HG02938 (cell line): ENCODE data around the gene TAF1C.
"Not testable (repeated sequence)": the region's sequence is repeated elsewhere in the genome, so short reads cannot be mapped to it uniquely, and the experiment has no call there.

Experiments used
- ATAC-seq: cut with Tn5 transposase; IDR thresholded peaks from one replicate; pipeline ENCODE4 v1.9.1; 2021; ENCODE audit warnings: mild to moderate bottlenecking, moderate library complexity; ENCODE audit not compliant: unreplicated experiment

Gene TAF1C

GRCh38 chr16:84186685-84187437, at the start of gene TAF1C:
Gene TAF1C (minus strand): TSS chr16:84187057. CDS start chr16:84184988, 2,069 bp downstream.
- peak; percentile 89 for ATAC-seq

GRCh38 chr16:84234321-84235241, 47.7 kb upstream of the TAF1C start:
- no peak for ATAC-seq

- ATAC-seq, result no peak
These were observed 46.9 kb upstream of the TAF1C start for GRCh38 chr16:84233748-84234147.

GRCh38 chr16:84232969-84233368, 46.1 kb upstream of the TAF1C start:
- ATAC-seq, result no peak

GRCh38 chr16:84232060-84232459, 45.2 kb upstream of the TAF1C start:
- ATAC-seq, result no peak

GRCh38 chr16:84229471-84229870, 42.6 kb upstream of the TAF1C start:
- ATAC-seq, result no peak

GRCh38 chr16:84228256-84228838, 41.5 kb upstream of the TAF1C start:
- ATAC-seq, result no peak

GRCh38 chr16:84227548-84227947, 40.7 kb upstream of the TAF1C start:
- no peak for ATAC-seq

GRCh38 chr16:84226026-84226425, 39.2 kb upstream of the TAF1C start:
- ATAC-seq, result no peak

- no peak for ATAC-seq
These were observed 38.7 kb upstream of the TAF1C start for GRCh38 chr16:84225571-84225970.

GRCh38 chr16:84225126-84225525, 38.3 kb upstream of the TAF1C start:
- no peak for ATAC-seq

GRCh38 chr16:84224554-84224953, 37.7 kb upstream of the TAF1C start:
- ATAC-seq, result no peak

GRCh38 chr16:84223456-84223855, 36.6 kb upstream of the TAF1C start:
- ATAC-seq, result no peak

GRCh38 chr16:84220851-84221250, 34.0 kb upstream of the TAF1C start:
- ATAC-seq, result no peak

GRCh38 chr16:84218956-84219355, 32.1 kb upstream of the TAF1C start:
- no peak for ATAC-seq

- no peak for ATAC-seq
These were observed 31.4 kb upstream of the TAF1C start for GRCh38 chr16:84218176-84218823.

- ATAC-seq, result not testable (repeated sequence)
These were observed 29.3 kb upstream of the TAF1C start for GRCh38 chr16:84216144-84216543.

GRCh38 chr16:84215531-84215930, 28.7 kb upstream of the TAF1C start:
- ATAC-seq, result no peak

- ATAC-seq, result no peak
These were observed 27.7 kb upstream of the TAF1C start for GRCh38 chr16:84214451-84215066.

- ATAC-seq, result no peak
These were observed 25.8 kb upstream of the TAF1C start for GRCh38 chr16:84212631-84213030.

GRCh38 chr16:84212154-84212553, 25.3 kb upstream of the TAF1C start:
- ATAC-seq, result no peak
